ENCODE results near the gene APEH.

The APEH gene

GRCh38 chr3:49673715-49674496 lies at the start of gene APEH:
APEH (plus strand) TSS chr3:49674351; CDS start chr3:49674402, 51 bp downstream.
- DNase-seq (ENCODE audit: low read depth, low spot score): peak; percentile 97

GRCh38 chr3:49625071-49625470 lies 49.1 kb upstream of the APEH start:
- no peak for DNase-seq (ENCODE audit: low read depth, low spot score)

GRCh38 chr3:49626101-49626581 lies 48.0 kb upstream of the APEH start:
- DNase-seq (ENCODE audit: low read depth, low spot score): no peak

- no peak for DNase-seq (ENCODE audit: low read depth, low spot score)
Observed at GRCh38 chr3:49626796-49627195, 47.4 kb upstream of the APEH start.

GRCh38 chr3:49627634-49628033 lies 46.5 kb upstream of the APEH start:
- no peak for DNase-seq (ENCODE audit: low read depth, low spot score)

- DNase-seq (ENCODE audit: low read depth, low spot score): no peak
Observed at GRCh38 chr3:49628249-49628648, 45.9 kb upstream of the APEH start.

GRCh38 chr3:49629451-49629850 lies 44.7 kb upstream of the APEH start:
- DNase-seq (ENCODE audit: low read depth, low spot score): no peak

GRCh38 chr3:49629866-49630265 lies 44.3 kb upstream of the APEH start:
- no peak for DNase-seq (ENCODE audit: low read depth, low spot score)

- DNase-seq (ENCODE audit: low read depth, low spot score): no peak
Observed at GRCh38 chr3:49630784-49631183, 43.4 kb upstream of the APEH start.

- DNase-seq (ENCODE audit: low read depth, low spot score): no peak
Observed at GRCh38 chr3:49634736-49635135, 39.4 kb upstream of the APEH start.

GRCh38 chr3:49636883-49637609 lies 37.1 kb upstream of the APEH start:
- DNase-seq (ENCODE audit: low read depth, low spot score): no peak

- DNase-seq (ENCODE audit: low read depth, low spot score): peak; percentile 16
Observed at GRCh38 chr3:49638445-49638844, 35.7 kb upstream of the APEH start.

- DNase-seq (ENCODE audit: low read depth, low spot score): no peak
Observed at GRCh38 chr3:49639551-49639950, 34.6 kb upstream of the APEH start.

GRCh38 chr3:49641292-49641691 lies 32.9 kb upstream of the APEH start:
- no peak for DNase-seq (ENCODE audit: low read depth, low spot score)

- no peak for DNase-seq (ENCODE audit: low read depth, low spot score)
Observed at GRCh38 chr3:49641921-49642707, 32.0 kb upstream of the APEH start.

GRCh38 chr3:49642708-49643145 lies 31.4 kb upstream of the APEH start:
- DNase-seq (ENCODE audit: low read depth, low spot score): no peak

GRCh38 chr3:49644684-49645083 lies 29.5 kb upstream of the APEH start:
- DNase-seq (ENCODE audit: low read depth, low spot score): no peak

GRCh38 chr3:49646236-49646635 lies 27.9 kb upstream of the APEH start:
- no peak for DNase-seq (ENCODE audit: low read depth, low spot score)

GRCh38 chr3:49647741-49648140 lies 26.4 kb upstream of the APEH start:
- no peak for DNase-seq (ENCODE audit: low read depth, low spot score)

GRCh38 chr3:49648354-49649019 lies 25.7 kb upstream of the APEH start:
- DNase-seq (ENCODE audit: low read depth, low spot score): no peak

- no peak for DNase-seq (ENCODE audit: low read depth, low spot score)
Observed at GRCh38 chr3:49649576-49649975, 24.6 kb upstream of the APEH start.

- DNase-seq (ENCODE audit: low read depth, low spot score): no peak
Observed at GRCh38 chr3:49650177-49650576, 24.0 kb upstream of the APEH start.

All from ELF-1 (cell line).